CMK (cell line): ENCODE measurements around the gene ZNF135.

Experiments used
- DNase-seq: peaks from one replicate; pipeline ENCODE4 v3.0.0-alpha.2; 2010; ENCODE audit warnings: low read depth

Gene ZNF135

DNA sequence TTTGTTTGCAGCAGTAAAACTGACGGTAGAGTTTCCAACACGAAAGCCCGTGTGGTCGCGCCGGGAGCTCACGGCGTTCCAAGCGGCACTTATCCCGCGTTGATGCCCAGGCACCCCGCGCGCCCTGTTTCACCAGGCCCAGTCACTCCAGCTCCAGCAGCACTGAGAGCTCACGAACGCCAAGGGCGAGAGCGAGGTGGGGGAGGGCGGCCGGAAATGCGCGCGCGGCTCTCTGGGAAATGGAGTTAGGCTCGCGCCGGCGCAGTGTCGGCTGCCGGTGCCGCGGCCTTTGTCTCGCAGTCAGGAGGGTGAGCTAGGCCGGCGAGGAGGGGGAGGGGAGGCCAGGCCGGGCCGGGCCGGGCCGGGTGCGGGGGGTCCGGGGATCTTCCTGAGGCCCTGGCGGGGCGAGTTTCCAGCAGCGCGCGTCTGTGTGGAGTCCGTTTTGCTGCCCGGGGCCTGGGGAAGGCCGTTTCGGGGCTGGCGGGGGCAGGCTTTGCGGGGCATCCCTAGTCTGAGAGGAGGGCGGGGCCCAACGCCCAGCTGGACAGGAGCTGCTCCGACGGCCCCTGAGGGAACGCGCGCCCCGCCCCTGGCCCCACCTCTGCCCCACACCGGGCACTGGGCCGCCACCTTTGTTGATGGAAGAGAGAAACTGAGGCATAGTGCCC lies at the start of gene ZNF135:
Gene ZNF135, plus strand, starts transcription at position 280 of the 668 bp plus-strand sequence. CDS start 721 bp downstream, outside the sequence.
- DNase-seq, result no peak

DNA sequence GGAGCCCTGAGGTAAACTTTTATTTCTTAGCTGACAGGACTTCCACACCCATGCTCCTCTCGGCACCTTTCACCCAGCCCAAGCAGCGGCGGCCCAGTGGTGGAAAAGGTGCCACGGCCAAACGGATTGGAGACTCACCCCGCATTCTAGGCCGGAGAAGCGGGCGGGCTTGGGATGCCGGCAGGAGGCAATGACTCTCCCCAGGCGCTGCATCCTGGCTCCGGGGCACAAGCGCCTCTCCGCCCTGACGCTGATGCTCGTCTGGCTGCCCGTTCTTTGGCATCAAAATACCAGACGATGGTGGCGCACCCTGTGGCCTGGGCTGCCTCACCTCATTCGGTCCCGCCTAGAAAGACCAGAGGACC lies 49.8 kb upstream of the ZNF135 start:
- DNase-seq, result no peak

DNA sequence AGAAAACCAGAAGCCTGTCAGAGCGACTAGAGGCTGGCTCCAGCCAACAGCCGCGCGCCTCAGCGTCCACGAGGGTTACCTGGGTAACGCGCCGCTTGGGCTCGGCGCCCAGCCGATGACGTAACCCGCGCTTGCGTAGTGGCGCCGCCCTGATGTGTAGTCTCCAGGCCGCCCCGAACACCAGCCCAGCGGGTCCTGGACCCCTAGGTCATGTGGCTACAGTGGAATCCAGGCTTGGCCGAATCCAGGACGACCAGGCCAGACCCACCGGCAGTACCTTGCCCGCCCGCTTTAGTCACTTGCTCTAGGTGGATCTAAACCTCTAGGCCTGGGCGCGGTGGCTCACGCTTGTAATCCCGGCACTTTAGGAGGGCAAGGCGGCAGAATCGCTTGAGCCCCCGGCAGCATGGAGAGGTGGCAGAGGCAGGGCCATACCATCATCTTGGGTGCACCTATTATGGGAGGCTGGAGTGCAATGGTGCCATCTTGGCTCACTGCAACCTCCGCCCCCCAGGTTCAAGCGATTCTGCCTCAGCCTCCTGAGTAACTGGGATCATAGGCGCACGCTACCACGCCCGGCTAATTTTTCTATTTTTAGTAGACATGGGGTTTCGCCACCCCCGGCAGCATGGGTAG lies 49.3 kb upstream of the ZNF135 start:
- DNase-seq, result no peak

DNA sequence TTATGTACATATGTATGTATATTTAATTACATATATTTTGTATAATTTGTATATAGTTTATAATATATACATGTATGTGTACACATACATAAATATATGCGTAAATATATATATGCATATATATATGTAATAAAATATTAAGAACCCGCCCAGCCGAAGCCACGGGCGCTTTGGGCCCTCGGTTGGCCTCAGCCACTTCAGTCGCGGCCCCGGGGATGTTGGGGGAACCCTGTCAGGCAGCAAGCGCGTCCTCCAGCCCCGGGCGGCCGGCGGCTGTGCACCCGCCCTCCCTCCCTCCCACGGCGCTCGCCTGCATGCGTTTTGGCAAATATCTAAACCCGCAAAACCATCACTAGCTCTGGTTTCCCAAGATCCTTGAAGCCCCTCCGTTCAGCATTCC lies 48.6 kb upstream of the ZNF135 start:
- no peak for DNase-seq

DNA sequence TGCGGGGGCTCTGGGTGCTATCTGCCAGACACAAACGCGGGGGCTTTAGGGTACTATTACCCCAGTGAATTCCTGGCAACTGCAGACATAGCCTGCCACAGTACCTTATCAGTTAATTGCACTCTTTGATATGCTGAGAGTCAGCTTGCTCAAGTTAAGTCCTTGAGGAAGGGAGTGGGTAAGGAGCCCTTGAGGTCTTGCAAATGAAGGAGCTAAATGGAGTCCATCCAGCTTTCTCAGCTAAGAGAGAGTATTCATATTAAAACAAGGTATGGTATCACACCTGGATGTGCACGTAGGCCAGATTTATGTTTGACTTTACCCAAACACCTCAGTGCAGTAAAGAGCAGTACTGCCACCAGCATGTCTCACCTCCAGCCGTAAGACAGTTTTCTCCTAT lies 44.9 kb upstream of the ZNF135 start:
- DNase-seq, result no peak

DNA sequence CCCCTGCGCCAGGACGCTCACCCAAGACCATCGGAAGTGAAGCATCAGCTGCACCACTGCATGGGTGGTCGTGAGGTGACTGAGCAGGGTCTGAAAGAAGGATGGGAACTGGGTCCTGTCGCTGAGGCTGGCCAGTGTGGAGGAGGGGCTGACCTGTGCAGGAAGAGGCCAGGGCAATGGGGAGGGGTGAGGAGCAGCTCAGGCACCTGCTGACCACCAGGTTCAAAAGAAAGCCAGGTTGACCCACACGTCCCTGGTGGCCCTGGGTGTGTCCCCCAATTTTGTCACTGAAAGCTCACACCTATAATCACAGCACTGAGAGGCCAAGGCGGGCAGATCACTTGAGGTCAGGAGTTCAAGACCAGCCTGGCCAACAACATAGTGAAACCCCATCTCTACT lies 39.0 kb upstream of the ZNF135 start:
- no peak for DNase-seq

DNA sequence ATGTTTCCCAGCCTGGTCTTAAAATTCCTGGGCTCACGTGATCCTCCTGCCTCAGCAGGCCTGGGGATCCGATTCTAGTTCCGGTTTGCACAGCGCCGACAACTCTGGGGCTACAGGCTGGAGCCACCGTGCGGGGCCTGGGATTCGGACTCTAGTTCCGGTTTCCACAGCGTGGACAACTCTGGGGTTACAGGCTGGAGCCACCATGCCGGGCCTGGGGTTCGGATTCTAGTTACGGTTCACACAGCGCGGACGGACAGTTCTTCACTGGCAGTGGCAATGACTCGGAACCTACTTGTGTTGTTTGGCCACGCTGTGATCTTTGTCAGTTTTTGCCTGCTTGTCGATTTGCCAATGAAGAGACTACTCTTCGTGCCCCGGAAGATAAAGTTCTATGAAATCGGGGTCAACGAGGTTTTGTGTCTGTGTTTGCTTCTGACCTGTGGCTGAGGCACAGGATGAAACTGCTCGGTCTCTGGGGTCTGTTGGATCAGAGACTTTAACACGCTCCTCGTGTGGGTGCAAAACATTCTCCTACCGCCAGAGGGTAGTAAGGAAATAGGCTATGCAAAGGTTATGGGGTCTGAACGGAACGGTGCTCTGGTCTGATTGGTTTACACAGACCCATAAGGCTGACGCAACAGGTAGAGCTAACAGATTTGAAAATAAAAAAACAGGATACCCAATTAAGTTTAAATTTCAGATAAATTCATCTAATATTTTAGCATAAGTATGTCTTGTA lies 37.4 kb upstream of the ZNF135 start:
- DNase-seq, result no peak

DNA sequence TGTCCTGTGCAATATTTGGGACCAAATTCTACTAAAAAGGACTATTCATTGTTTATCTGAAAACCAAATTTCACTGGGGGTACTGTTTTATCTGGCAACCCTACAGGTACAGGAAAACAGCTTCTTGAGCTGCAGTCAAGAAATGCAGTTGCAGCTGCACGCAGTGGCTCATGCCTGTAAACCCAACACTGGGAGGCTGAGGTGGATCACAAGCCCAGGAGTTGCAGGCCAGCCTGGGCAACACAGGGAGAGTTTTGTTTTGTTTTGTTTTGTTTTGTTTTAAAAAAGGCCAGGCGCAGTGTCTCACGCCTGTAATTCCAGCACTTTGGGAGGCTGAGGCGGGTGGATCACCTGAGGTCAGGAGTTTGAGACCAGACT lies 36.8 kb upstream of the ZNF135 start:
- no peak for DNase-seq

DNA sequence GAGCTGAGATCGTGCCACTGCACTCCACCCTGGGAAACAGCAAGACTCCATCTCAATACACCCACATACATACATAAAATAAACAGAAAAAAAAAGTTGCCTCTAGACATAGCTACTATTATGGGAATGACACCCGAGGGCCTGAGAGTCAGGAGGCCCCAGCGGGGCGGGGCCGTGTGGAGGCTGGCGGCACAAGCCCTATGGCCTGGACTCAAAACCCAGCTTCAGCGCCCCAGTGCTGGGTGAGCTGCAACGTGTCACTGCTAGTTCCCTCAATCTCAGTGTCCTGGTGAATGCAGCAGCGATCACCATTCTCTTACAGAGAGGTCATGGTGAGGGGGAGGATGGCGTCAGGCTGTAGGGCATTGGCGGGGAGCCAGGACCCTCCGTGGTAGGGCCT lies 34.4 kb upstream of the ZNF135 start:
- DNase-seq, result no peak

DNA sequence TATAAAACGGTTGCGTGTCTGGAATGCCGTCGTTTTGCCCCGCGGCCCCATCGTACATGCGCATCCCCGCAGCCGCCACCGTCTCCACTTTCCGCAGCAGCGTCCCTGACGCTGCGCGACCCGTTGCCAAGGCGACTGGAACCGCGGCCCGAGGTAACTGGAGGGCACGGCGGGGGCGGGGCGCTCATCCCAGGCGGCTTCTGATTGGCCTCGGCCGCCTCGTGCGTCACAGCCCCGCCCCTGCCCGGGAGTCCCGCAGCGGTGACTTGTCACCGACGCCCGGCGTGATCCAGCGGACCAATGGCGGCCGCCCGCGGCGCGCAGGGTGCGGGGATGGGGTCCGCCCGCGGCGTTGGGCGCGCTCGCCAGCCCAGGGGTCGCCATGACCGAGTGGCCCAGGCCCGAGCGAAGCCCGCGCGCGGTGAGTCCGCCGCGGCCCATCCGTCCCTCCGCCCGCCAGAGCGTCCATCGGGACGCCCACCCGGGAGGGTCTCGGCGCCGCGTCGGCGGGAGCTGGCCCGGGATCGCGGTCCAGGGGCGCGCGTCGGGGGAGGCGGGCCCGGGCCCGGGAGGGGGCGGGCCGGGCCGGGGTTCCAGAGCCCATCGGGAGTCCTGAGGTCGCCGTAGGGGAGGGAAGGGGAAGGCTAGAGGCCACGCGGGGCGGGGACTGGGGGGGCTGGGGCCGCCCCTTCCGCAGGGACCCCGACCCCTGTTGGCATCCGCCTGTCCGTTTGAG lies 25.2 kb upstream of the ZNF135 start, which contains the start of gene ZSCAN1:
Gene ZSCAN1, plus strand, starts transcription at position 285 of the 736 bp plus-strand sequence. CDS start 3,812 bp downstream, outside the sequence.
- no peak for DNase-seq

DNA sequence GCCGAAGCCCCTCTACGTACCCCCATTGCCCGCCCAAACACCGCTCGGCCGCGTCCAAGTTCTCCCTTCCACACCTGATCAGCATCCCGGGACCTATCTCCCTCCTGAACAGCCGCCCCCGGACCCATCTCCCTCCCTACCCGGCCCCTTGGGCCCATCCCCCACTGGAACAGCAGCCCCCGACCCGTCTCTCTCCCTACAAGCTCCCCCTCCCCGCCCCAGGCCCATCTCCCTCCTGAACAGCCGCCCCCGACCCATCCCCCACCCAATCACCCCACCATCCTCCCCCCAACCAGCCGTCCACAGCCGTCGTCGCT lies 24.6 kb upstream of the ZNF135 start:
- no peak for DNase-seq

DNA sequence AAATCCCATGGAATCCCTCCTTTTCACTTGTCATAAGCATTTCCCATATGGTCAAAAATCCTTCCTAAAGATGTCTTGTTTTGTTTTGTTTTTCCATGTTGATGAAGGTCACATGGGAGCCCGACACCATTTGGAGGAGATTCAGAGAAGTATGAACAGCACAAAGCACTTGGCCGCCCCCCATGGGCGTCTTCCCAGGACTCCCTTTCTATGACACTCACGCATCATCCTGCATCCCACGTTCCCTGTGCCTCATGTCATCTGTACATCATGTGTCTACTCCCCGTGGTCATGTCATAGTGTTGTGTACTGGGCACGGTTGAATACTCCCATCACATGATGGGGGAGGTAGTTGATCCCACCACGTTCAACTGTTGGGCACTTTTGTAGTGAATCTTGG lies 23.2 kb upstream of the ZNF135 start:
- no peak for DNase-seq

DNA sequence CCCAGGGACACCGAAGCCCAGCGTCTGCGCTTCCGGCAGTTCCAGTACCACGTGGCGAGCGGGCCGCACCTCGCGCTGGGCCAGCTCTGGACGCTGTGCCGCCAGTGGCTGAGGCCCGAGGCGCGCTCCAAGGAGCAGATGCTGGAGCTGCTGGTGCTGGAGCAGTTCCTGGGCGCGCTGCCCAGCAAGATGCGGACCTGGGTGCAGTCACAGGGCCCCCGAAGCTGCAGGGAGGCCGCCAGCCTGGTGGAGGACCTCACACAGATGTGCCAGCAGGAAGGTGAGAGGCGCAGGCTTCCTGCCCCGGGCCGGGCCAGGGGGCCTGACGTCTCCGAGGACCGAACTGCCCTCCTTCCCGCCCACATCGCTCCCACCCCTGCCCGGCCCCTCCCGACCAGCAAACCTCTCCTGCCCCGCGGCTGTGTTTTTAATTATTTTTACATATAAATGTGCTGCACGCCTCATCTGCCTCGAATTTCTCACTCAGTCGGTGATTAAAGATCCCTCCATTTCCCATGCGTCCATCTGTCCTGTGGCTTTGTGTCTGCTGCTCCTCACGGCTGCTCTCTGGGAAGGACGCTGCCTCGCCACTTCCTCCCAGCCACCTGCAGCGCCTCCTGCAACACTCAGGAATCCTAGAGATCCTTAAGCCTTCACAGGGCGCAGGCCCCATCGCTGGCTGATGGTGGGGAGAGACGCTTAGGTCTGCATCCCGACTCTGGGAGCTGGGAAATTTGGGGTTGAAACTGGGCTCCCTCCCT lies 21.0 kb upstream of the ZNF135 start:
- no peak for DNase-seq

DNA sequence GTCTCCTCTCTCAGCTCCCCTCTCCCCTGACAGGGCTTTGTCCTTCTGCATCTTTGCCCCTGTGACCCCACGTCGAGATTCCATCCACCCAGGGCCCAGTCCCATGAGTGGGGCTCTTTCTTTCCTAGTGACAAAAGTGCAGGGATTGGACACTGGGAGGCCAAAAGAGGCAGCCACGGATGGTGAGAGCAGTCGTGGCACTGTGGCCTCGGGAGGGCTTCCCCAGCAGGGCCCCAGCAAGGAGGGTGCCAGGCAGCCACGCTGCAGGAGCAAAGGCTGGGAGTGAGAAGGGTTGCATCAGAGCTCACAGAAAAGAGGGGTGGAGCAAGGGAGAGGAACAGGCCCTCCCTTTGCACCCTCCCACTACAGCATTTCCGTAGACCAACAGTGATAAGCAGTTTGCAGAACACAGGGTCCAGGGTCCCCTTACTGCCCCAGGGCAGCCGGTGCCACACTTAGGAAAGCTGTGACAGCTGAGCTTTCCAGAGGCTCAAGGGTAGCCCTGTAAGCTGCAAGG lies 20.3 kb upstream of the ZNF135 start:
- no peak for DNase-seq

DNA sequence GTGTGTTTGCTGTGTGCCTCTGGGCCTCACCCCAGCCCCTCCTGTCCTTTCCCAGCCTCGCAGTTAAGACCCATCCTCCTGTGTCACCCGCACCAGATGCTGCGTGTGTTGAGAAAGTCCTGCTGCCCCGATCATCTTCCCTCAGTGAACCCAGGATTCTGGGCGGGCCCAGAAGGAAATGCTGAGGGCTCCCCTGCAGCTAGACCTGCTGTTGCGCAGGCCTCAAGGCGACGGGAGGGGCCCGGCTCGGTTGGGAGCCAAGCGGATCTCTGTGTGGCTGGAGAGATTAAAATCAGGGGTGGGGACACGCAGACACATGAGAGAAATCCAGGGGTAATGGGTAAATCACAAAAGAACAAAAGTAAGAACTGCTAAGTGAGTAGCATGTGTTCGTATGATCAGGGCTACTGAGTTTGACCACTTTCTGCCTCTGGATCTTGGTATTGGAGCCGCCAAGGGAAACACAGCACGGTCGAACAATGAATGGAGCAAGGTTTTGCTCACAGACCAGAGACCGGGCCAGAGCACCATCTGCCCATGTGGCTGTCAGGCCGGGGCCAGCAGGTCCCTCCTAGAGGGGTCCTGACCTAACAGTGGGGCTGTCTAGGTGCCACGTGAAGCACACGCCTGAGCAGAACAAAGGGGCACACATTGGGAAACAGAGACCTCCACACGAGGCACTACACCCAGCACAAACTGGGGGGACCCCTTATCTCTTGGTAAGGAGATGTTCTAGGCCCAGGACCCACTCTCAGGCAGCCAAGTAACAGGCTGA lies 18.1 kb upstream of the ZNF135 start:
- DNase-seq, result no peak

DNA sequence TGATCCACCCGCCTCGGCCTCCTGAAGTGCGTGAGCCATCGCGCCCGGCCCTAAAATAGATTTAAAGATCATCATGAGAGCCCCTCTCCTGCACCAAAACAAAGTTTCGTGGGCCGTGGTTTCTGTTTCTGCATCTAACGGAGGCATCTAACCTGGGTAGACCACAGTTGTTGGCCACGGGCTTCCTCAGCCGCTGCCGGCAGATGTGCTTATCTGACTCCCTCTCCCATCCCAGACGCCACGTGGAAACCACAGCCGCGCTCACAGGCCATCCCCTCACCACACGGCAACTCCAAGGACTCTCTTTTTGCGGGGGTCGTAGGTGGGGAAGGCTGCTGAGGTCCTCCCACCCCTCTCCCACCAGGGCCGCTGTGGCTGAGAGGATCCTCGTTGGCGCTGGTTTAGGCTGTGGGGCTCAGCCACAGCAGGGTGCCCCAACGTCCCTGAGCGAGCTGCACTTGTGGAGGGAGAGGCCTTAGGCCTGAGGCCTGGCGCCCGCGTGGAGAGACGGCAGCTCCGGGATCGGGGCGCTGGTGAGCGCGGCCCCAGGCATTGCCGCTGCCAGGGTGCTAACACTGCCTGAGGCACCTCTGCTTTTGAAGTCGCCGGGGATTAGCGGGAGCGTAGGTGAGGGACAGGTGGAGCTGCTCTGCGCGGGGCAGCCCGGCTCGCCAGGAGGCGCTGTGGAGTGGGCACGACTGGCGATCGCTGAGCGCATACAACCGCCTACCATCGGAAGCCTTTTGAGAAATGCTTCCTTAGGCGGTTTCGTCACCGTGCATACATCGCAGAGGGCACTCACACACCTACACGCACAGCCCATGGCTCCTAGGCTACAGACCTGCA lies 16.4 kb upstream of the ZNF135 start:
- no peak for DNase-seq

DNA sequence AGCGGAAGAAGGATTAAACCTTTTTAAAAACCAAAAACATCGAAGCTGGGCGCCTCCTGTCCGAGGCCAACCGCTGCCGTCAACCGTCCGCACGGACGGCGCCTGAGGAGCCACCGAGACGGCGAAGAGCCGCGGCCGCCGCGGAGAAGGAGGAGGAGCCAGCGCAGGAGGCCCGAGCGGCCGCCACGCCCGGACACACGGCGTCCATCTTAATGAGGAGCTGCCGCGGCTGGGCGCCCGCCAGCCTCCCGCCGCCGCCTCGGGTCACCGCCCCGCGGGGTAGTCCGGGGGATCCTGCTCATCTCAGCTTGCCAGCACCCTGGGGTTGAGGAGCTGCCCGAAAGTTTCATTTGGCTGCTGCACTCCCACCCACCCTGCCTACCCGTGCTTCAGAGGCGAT lies 14.7 kb upstream of the ZNF135 start:
- no peak for DNase-seq

DNA sequence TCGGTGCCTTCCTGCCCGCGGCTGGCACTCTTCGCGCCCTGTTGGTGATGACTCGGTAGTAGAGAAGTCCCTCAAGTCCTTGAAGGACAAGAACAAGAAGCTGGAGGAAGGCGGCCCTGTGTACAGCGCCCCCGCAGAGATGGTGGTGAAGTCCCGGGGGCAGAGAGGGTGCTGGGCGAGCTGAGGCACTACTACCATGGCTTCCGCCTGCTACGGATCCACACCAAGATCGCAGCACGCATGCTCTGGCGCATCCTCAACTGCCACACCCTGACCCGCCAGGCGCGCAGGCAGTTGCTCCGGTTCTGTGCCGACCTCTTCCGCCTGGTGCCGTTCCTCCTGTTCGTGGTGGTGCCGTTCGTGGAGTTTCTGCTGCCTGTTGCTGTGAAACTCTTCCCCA lies 14.2 kb upstream of the ZNF135 start:
- no peak for DNase-seq

DNA sequence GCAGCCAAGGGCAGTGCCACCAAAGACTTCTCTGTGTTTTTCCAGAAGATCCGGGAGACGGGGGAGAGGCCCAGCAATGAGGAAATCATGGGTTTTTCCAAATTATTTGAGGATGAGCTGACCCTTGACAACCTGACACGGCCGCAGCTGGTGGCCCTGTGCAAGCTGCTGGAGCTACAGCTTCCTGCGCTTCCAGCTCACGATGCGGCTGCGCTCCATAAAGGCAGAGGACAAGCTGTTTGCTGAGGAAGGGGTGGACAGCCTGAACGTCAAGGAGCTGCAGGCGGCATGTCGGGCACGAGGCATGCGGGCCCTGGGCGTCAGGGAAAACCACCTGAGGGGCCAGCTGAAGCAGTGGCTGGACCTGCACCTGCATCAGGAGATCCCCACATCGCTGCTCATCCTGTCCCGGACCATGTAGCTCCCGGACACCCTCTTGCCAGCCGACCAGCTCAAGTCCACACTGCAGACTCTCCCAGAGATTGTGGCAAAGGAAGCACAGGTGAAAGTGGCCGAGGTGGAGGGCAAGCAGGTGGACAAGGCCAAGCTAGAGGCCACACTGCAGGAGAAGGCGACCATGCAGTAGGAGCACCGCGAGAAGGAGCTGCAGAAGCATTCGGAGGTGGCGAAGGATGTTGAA lies 13.6 kb upstream of the ZNF135 start:
- no peak for DNase-seq

DNA sequence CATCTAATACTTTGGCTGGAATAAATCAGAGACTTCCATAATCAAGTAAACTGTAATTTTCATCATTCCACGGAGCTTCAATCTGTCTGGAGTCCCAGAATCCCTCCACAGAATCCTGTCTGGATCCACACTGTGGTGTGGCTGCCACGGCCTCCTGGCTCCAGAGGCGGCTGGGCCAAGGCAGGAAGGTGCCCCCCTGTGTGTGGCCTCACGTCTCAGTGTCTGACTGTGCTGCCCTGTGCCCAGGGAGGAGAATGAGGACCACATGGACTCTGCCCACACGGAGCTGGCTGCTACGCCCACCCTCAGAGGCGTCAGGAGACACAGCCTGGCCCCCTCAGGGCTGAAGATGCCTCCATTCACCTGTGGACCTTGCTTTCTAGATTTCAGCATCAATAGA lies 12.2 kb upstream of the ZNF135 start:
- DNase-seq, result no peak
